ENCODE measurements around the gene IFI35. TPM values are rescaled to one million over a fixed set of nuclear protein-coding genes. Genes with fewer than 3 reads are reported as not detected.

Gene IFI35
- total RNA-seq, 1 experiment from 2014 or later = 4.7 TPM

GRCh38 chr17:43006639-43007551, at the start of gene IFI35 (continued):
- TF ChIP-seq, protein P1, sequence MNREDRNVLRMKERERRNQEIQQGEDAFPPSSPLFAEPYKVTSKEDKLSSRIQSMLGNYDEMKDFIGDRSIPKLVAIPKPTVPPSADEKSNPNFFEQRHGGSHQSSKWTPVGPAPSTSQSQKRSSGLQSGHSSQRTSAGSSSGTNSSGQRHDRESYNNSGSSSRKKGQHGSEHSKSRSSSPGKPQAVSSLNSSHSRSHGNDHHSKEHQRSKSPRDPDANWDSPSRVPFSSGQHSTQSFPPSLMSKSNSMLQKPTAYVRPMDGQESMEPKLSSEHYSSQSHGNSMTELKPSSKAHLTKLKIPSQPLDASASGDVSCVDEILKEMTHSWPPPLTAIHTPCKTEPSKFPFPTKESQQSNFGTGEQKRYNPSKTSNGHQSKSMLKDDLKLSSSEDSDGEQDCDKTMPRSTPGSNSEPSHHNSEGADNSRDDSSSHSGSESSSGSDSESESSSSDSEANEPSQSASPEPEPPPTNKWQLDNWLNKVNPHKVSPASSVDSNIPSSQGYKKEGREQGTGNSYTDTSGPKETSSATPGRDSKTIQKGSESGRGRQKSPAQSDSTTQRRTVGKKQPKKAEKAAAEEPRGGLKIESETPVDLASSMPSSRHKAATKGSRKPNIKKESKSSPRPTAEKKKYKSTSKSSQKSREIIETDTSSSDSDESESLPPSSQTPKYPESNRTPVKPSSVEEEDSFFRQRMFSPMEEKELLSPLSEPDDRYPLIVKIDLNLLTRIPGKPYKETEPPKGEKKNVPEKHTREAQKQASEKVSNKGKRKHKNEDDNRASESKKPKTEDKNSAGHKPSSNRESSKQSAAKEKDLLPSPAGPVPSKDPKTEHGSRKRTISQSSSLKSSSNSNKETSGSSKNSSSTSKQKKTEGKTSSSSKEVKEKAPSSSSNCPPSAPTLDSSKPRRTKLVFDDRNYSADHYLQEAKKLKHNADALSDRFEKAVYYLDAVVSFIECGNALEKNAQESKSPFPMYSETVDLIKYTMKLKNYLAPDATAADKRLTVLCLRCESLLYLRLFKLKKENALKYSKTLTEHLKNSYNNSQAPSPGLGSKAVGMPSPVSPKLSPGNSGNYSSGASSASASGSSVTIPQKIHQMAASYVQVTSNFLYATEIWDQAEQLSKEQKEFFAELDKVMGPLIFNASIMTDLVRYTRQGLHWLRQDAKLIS (CRISPR knock-in tag; IDR thresholded peaks at IDR 0.05; ENCODE audit: borderline replicate concordance) = no peak
- TF ChIP-seq SMAD4 (CRISPR knock-in tag; IDR thresholded peaks at IDR 0.05) (no peak), ZNF396 (CRISPR knock-in tag; IDR thresholded peaks at IDR 0.05; ENCODE audit: borderline replicate concordance) (no peak), ELF4 (CRISPR knock-in tag; IDR thresholded peaks at IDR 0.05; ENCODE audit: low read depth) (no peak), SP1 (CRISPR knock-in tag; conservative IDR thresholded peaks at IDR 0.05) (0 out of 2 replicates have a peak, but pooled peaks have one; percentile 56), FOXK1 (CRISPR knock-in tag; IDR thresholded peaks at IDR 0.05) (no peak)
- TF ChIP-seq, protein P2, sequence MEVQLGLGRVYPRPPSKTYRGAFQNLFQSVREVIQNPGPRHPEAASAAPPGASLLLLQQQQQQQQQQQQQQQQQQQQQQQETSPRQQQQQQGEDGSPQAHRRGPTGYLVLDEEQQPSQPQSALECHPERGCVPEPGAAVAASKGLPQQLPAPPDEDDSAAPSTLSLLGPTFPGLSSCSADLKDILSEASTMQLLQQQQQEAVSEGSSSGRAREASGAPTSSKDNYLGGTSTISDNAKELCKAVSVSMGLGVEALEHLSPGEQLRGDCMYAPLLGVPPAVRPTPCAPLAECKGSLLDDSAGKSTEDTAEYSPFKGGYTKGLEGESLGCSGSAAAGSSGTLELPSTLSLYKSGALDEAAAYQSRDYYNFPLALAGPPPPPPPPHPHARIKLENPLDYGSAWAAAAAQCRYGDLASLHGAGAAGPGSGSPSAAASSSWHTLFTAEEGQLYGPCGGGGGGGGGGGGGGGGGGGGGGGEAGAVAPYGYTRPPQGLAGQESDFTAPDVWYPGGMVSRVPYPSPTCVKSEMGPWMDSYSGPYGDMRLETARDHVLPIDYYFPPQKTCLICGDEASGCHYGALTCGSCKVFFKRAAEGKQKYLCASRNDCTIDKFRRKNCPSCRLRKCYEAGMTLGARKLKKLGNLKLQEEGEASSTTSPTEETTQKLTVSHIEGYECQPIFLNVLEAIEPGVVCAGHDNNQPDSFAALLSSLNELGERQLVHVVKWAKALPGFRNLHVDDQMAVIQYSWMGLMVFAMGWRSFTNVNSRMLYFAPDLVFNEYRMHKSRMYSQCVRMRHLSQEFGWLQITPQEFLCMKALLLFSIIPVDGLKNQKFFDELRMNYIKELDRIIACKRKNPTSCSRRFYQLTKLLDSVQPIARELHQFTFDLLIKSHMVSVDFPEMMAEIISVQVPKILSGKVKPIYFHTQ (CRISPR knock-in tag; IDR thresholded peaks at IDR 0.05) = no peak

DNA sequence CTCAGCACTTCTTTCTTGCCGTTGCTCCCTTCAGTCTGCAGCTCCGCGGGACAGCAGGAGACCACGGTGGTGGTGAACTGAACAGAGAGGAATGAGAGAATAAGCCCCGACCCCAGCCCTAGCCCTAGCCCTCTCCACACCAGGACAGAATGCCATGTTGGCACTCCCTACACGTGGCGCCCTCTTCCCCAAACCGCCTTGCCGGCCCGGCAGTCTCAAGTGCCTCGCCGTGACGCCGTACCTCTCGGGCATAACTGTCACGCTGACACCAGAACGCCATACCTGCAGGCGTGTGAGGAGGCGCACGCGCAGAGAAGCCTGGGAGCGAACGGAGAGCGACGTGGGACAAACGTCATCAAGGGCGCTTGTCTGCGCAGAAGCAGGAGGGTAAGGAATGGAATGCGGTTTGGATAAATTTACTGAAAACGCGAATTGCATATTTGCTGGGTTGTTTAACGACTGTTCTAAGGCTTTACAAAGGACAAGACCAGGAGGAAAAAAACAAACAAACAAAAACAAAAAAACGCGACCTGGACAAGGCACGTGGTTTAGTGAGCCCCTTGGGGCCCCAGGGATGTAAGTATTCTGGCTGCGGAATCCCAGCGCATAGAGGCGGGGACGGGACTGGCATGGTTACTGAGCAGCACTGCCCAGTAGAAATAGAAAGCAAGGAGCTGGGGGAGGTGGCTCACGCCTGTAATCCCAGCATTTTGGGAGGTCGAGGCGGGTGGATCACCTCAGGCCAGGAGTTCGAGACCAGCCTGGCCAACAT, 42.2 kb upstream of the IFI35 start, which contains the start of gene AARSD1:
Gene AARSD1, minus strand, starts transcription at position 294 of the 772 bp plus-strand sequence. Its CDS starts 14 bp downstream, at position 280.
- ChIA-PET POLR2A (interaction anchor here (0.8 kb wide), 1 partner anchor 387 kb away, joined by 3 read pairs; the partner anchor contains the start of gene PSMC3IP), CTCF (interaction anchor here (0.5 to 1.1 kb wide), 4 partner anchors 34 to 283 kb away, joined by 3 read pairs; partner anchors contain the start of gene RPL27)
- peak within 1 kb of the TSS; percentile 96 for H3K27ac Mint-ChIP-seq
- H3K36me3 Mint-ChIP-seq = peaks cover 34% of the 10 kb centered on the region
- peak within 1 kb of the TSS; percentile 89 for H3K4me3 Mint-ChIP-seq
- H3K27me3 Mint-ChIP-seq (ENCODE audit: low read depth) = no peaks in the 10 kb centered on the region
- peaks cover 5% of the 10 kb centered on the region for H3K4me1 Mint-ChIP-seq
- DNase-seq (ENCODE audit: low spot score) = peak; percentile 84
- peak; percentile 94 for ATAC-seq
- H3K9me3 Mint-ChIP-seq = no peaks in the 10 kb centered on the region
- peak; percentile 87 for TF ChIP-seq ZNF138 (CRISPR knock-in tag; conservative IDR thresholded peaks at IDR 0.05)
- TF ChIP-seq, protein P3, sequence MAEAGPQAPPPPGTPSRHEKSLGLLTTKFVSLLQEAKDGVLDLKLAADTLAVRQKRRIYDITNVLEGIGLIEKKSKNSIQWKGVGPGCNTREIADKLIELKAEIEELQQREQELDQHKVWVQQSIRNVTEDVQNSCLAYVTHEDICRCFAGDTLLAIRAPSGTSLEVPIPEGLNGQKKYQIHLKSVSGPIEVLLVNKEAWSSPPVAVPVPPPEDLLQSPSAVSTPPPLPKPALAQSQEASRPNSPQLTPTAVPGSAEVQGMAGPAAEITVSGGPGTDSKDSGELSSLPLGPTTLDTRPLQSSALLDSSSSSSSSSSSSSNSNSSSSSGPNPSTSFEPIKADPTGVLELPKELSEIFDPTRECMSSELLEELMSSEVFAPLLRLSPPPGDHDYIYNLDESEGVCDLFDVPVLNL (CRISPR knock-in tag; IDR thresholded peaks at IDR 0.05; ENCODE audit: borderline replicate concordance, low read depth) = no peak
- peak; percentile 72; the same call in 1 of the 2 replicates for TF ChIP-seq SMAD3 (CRISPR knock-in tag; IDR thresholded peaks at IDR 0.05; ENCODE audit: borderline replicate concordance)
- peak; percentile 21; the same call in 1 of the 2 replicates for TF ChIP-seq NR1H2 (CRISPR knock-in tag; IDR thresholded peaks at IDR 0.05)
- TF ChIP-seq, protein P4, sequence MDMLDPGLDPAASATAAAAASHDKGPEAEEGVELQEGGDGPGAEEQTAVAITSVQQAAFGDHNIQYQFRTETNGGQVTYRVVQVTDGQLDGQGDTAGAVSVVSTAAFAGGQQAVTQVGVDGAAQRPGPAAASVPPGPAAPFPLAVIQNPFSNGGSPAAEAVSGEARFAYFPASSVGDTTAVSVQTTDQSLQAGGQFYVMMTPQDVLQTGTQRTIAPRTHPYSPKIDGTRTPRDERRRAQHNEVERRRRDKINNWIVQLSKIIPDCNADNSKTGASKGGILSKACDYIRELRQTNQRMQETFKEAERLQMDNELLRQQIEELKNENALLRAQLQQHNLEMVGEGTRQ (CRISPR knock-in tag; IDR thresholded peaks at IDR 0.05) = peak; percentile 37; the same call in 1 of the 2 replicates
- TF ChIP-seq FOXJ3 (CRISPR knock-in tag; IDR thresholded peaks at IDR 0.05; ENCODE audit: borderline replicate concordance) = no peak
- TF ChIP-seq, protein P5, sequence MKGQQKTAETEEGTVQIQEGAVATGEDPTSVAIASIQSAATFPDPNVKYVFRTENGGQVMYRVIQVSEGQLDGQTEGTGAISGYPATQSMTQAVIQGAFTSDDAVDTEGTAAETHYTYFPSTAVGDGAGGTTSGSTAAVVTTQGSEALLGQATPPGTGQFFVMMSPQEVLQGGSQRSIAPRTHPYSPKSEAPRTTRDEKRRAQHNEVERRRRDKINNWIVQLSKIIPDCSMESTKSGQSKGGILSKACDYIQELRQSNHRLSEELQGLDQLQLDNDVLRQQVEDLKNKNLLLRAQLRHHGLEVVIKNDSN (CRISPR knock-in tag; IDR thresholded peaks at IDR 0.05) = peak; percentile 63; the same call in 1 of the 2 replicates
- TF ChIP-seq FOXK1 (CRISPR knock-in tag; IDR thresholded peaks at IDR 0.05) = peak; percentile 92
- TF ChIP-seq CREB1 (CRISPR knock-in tag; IDR thresholded peaks at IDR 0.05) = peak; percentile 66; the same call in 1 of the 2 replicates
- TF ChIP-seq ZNF232 (CRISPR knock-in tag; IDR thresholded peaks at IDR 0.05) = peak; percentile 60; the same call in 1 of the 2 replicates
- 0 out of 2 replicates have a peak, but pooled peaks have one; percentile 40 for TF ChIP-seq MYBL2 (CRISPR knock-in tag; IDR thresholded peaks at IDR 0.05)
- peak; percentile 94 for TF ChIP-seq ZBTB21 (CRISPR knock-in tag; IDR thresholded peaks at IDR 0.05; ENCODE audit: borderline replicate concordance)
- peak; percentile 96 for TF ChIP-seq TEAD1 (CRISPR knock-in tag; IDR thresholded peaks at IDR 0.05)
- no peak for TF ChIP-seq IRF2 (CRISPR knock-in tag; IDR thresholded peaks at IDR 0.05; ENCODE audit: borderline replicate concordance, low read depth)
- TF ChIP-seq MAX (CRISPR knock-in tag; IDR thresholded peaks at IDR 0.05) = peak; percentile 98
- peak; percentile 83; the same call in 1 of the 2 replicates for TF ChIP-seq TP53 (CRISPR knock-in tag; IDR thresholded peaks at IDR 0.05)

All from WTC11 (cell line).